ENCODE measurements around the gene KIF3C. TPM values are rescaled to one million over a fixed set of nuclear protein-coding genes. Genes with fewer than 3 reads are reported as not detected.

The KIF3C gene
- total RNA-seq, 1 donor from 2014 or later = 13.2 TPM

GRCh38 chr2:25979001-25979400, 3.3 kb downstream of the KIF3C start:
- H3F3A ChIP-seq (ENCODE audit: low read depth) = peaks cover 27% of the 10 kb centered on the region
- H3K4me3 ChIP-seq = no peak overlapping the region
- H3K4me1 ChIP-seq = peaks cover 20% of the 10 kb centered on the region
- TF ChIP-seq EZH2 (IDR thresholded peaks at IDR 0.05) (no peak), CTCF (IDR thresholded peaks at IDR 0.05) (no peak), EZH2phosphoT487 (IDR thresholded peaks at IDR 0.05) (no peak)
- Mint-ChIP-seq H3K4me3 (peak overlapping the region; percentile 73), H3K27me3 (ENCODE audit: insufficient read depth, low read depth) (peaks cover 18% of the 10 kb centered on the region), H3K36me3 (peaks cover 17% of the 10 kb centered on the region), H3K27ac (no peak overlapping the region), H3K4me1 (peaks cover 55% of the 10 kb centered on the region), H3K9me3 (no peaks in the 10 kb centered on the region)
- H4K20me1 ChIP-seq (ENCODE audit: low read depth) = peaks cover 27% of the 10 kb centered on the region
- H3K27ac ChIP-seq = no peak overlapping the region
- H3K4me2 ChIP-seq = peak overlapping the region; percentile 46
- peaks cover 3% of the 10 kb centered on the region for H3K36me3 ChIP-seq
- H3K79me2 ChIP-seq (ENCODE audit: low read depth) = peaks cover 51% of the 10 kb centered on the region
- no peaks in the 10 kb centered on the region for H3K9me3 ChIP-seq (ENCODE audit: low read depth)
- no peaks in the 10 kb centered on the region for H3K27me3 ChIP-seq
- no peak overlapping the region for H3K9ac ChIP-seq
- DNase-seq (ENCODE audit: low spot score) = no peak
- H2AFZ ChIP-seq (replicated peaks) = no peak overlapping the region

GRCh38 chr2:25977768-25978167, 4.5 kb downstream of the KIF3C start:
- no peak overlapping the region for H3K9ac ChIP-seq
- Mint-ChIP-seq H3K9me3 (no peaks in the 10 kb centered on the region), H3K4me3 (peak overlapping the region; percentile 24), H3K27ac (no peak overlapping the region), H3K36me3 (peaks cover 19% of the 10 kb centered on the region), H3K27me3 (ENCODE audit: insufficient read depth, low read depth) (peaks cover 8% of the 10 kb centered on the region), H3K4me1 (peaks cover 51% of the 10 kb centered on the region)
- H3K4me3 ChIP-seq = no peak overlapping the region
- peaks cover 16% of the 10 kb centered on the region for H3F3A ChIP-seq (ENCODE audit: low read depth)
- DNase-seq (ENCODE audit: low spot score) = no peak
- H2AFZ ChIP-seq (replicated peaks) = no peak overlapping the region
- H3K4me1 ChIP-seq = peaks cover 20% of the 10 kb centered on the region
- H3K9me3 ChIP-seq (ENCODE audit: low read depth) = no peaks in the 10 kb centered on the region
- peaks cover 27% of the 10 kb centered on the region for H4K20me1 ChIP-seq (ENCODE audit: low read depth)
- H3K36me3 ChIP-seq = peaks cover 3% of the 10 kb centered on the region
- no peak overlapping the region for H3K27ac ChIP-seq
- peak overlapping the region; percentile 7 for H3K4me2 ChIP-seq
- TF ChIP-seq CTCF (IDR thresholded peaks at IDR 0.05) (no peak), EZH2 (IDR thresholded peaks at IDR 0.05) (no peak), EZH2phosphoT487 (IDR thresholded peaks at IDR 0.05) (no peak)
- no peaks in the 10 kb centered on the region for H3K27me3 ChIP-seq
- peaks cover 51% of the 10 kb centered on the region for H3K79me2 ChIP-seq (ENCODE audit: low read depth)

- H3K9me3 Mint-ChIP-seq = no peaks in the 10 kb centered on the region
- peaks cover 7% of the 10 kb centered on the region for H3K27me3 Mint-ChIP-seq (ENCODE audit: insufficient read depth, low read depth)
- H3K27ac Mint-ChIP-seq = peak overlapping the region; percentile 46
- peak overlapping the region; percentile 33 for H3K4me3 Mint-ChIP-seq
- H3F3A ChIP-seq (ENCODE audit: low read depth) = peaks cover 11% of the 10 kb centered on the region
- peaks cover 27% of the 10 kb centered on the region for H4K20me1 ChIP-seq (ENCODE audit: low read depth)
- peaks cover 24% of the 10 kb centered on the region for H3K36me3 Mint-ChIP-seq
- DNase-seq (ENCODE audit: low spot score) = peak; percentile 20
- TF ChIP-seq EZH2 (IDR thresholded peaks at IDR 0.05) (no peak), CTCF (IDR thresholded peaks at IDR 0.05) (no peak), EZH2phosphoT487 (IDR thresholded peaks at IDR 0.05) (no peak)
- H3K4me1 Mint-ChIP-seq = peaks cover 51% of the 10 kb centered on the region
- no peak overlapping the region for H3K9ac ChIP-seq
- no peak overlapping the region for H2AFZ ChIP-seq (replicated peaks)
- no peaks in the 10 kb centered on the region for H3K27me3 ChIP-seq
- H3K4me3 ChIP-seq = no peak overlapping the region
- no peak overlapping the region for H3K27ac ChIP-seq
- peak overlapping the region; percentile 7 for H3K4me2 ChIP-seq
- peaks cover 20% of the 10 kb centered on the region for H3K4me1 ChIP-seq
- H3K79me2 ChIP-seq (ENCODE audit: low read depth) = peaks cover 51% of the 10 kb centered on the region
- no peaks in the 10 kb centered on the region for H3K9me3 ChIP-seq (ENCODE audit: low read depth)
- peaks cover 3% of the 10 kb centered on the region for H3K36me3 ChIP-seq
Measured at GRCh38 chr2:25976983-25977741, 5.1 kb downstream of the KIF3C start.
